Caco-2 (cell line): ENCODE measurements around the gene ZNF414. TPM values are rescaled to one million over a fixed set of nuclear protein-coding genes. Genes with fewer than 3 reads are reported as not detected.
A peak's percentile ranks its signal among the peaks of the same experiment; 100 is the strongest.

Source experiments
- BruUV-seq: library from RNA; stranded (reverse); fragments of 400-500 nt; replicated peaks from 2 replicates; lab custom pipeline; 2021; lab: Mats Ljungman, UMichigan
- CTCF ChIA-PET: fragments of 300-600 bp; sonication (Branson Sonifier 250); formaldehyde crosslinking; loops from one replicate; lab custom pipeline; 2022; ENCODE audit warnings: antibody characterized with exemption; lab: Charles Lee
- POLR2A ChIA-PET: fragments of 300-600 bp; sonication (Branson Sonifier 250); formaldehyde crosslinking; loops from one replicate; lab custom pipeline; 2022; ENCODE audit warnings: antibody characterized with exemption; lab: Charles Lee
- DNase-seq, 2 experiments: peaks; one replicate each; pipeline versions ENCODE4 v3.0.0 to v3.0.0-alpha.2; 2020 to 2022
- H3K27me3 ChIP-seq: replicated peaks from 2 replicates; pipeline ENCODE4 v1.6.0; 2011; ENCODE audit warnings: low read length; ENCODE audit not compliant: control insufficient read depth, insufficient read depth
- H3K36me3 ChIP-seq: 2 replicates; pipeline ENCODE4 v1.5.1; 2011; ENCODE audit warnings: low read length; ENCODE audit not compliant: control insufficient read depth, insufficient read depth
- H3K4me1 ChIP-seq: fragments of 250-450 bp; sonication (Bioruptor Pico); 2 replicates; pipeline ENCODE4 v1.5.1; 2020; ENCODE audit warnings: mild to moderate bottlenecking
- H3K4me3 ChIP-seq: 2 replicates; pipeline ENCODE4 v1.5.1; 2011; ENCODE audit warnings: low read depth, mild to moderate bottlenecking, control low read depth, low read length
- H3K9me3 ChIP-seq: fragments of 250-450 bp; sonication (Bioruptor Pico); 2 replicates; pipeline ENCODE4 v1.5.1; 2020; ENCODE audit warnings: mild to moderate bottlenecking, moderate library complexity
- H3K27ac Mint-ChIP-seq: one replicate; pipeline ENCODE4 v1.8.0; 2022; ENCODE audit warnings: mixed read lengths; ENCODE audit not compliant: unreplicated experiment
- H3K27me3 Mint-ChIP-seq: one replicate; pipeline ENCODE4 v1.8.0; 2022; ENCODE audit warnings: mixed read lengths; ENCODE audit not compliant: insufficient read depth, unreplicated experiment
- H3K36me3 Mint-ChIP-seq: one replicate; pipeline ENCODE4 v1.8.0; 2022; ENCODE audit warnings: mild to moderate bottlenecking, mixed read lengths; ENCODE audit not compliant: insufficient read depth, unreplicated experiment
- H3K4me1 Mint-ChIP-seq: one replicate; pipeline ENCODE4 v1.8.0; 2022; ENCODE audit warnings: low read depth, mixed read lengths; ENCODE audit not compliant: unreplicated experiment
- H3K4me3 Mint-ChIP-seq: one replicate; pipeline ENCODE4 v1.8.0; 2022; ENCODE audit warnings: mild to moderate bottlenecking, moderate library complexity, mixed read lengths; ENCODE audit not compliant: unreplicated experiment
- H3K9me3 Mint-ChIP-seq: one replicate; pipeline ENCODE4 v1.8.0; 2022; ENCODE audit warnings: mixed read lengths; ENCODE audit not compliant: unreplicated experiment
- CTCF ChIP-seq, 2 experiments: fragments of 200-600 bp in 1 of 2; IDR thresholded peaks; 1 replicate in 1 of 2; 2 replicates in 1 of 2; pipeline versions ENCODE4 v1.5.1 to v1.8.0; 2011 to 2022; ENCODE audit warnings: antibody characterized with exemption in 1 of 2, control low read depth in 1 of 2, inconsistent platforms in 1 of 2, low read depth in 1 of 2, low read length in 1 of 2, mild to moderate bottlenecking in 1 of 2, moderate library complexity in 1 of 2; ENCODE audit not compliant: insufficient read depth in 1 of 2, severe bottlenecking in 1 of 2, unreplicated experiment in 1 of 2
- intact Hi-C: fragments of 100-400 bp; cut with micrococcal nuclease; formaldehyde crosslinking; loops from one replicate; pipeline ENCODE4 v1.10.0; 2022; ENCODE audit not compliant: unreplicated experiment
- total RNA-seq: library from RNA; stranded (reverse); gene quantifications from 2 replicates; pipeline ENCODE4 v1.2.3, GENCODE V29; 2022

The ZNF414 gene
- total RNA-seq, 1 experiment from 2014 or later: 25.0 TPM

- Histone ChIP-seq H3K36me3 (peaks cover 4% of the 10 kb centered on the region), H3K4me1 (no peaks in the 10 kb centered on the region), H3K9me3 (no peaks in the 10 kb centered on the region), H3K4me3 (no peak overlapping the region), H3K27me3 (no peaks in the 10 kb centered on the region)
- Mint-ChIP-seq H3K4me3 (no peak overlapping the region), H3K27me3 (no peaks in the 10 kb centered on the region), H3K9me3 (no peaks in the 10 kb centered on the region), H3K4me1 (peaks cover 8% of the 10 kb centered on the region), H3K36me3 (peaks cover 90% of the 10 kb centered on the region), H3K27ac (peak overlapping the region; percentile 71)
- TF ChIP-seq CTCF (IDR thresholded peaks at IDR 0.05; ENCODE audit: insufficient read depth in 1 of 2, low read depth in 1 of 2, low read length in 1 of 2, severe bottlenecking in 1 of 2, unreplicated experiment in 1 of 2): no peak
- POLR2A ChIA-PET: no interaction called here
- DNase-seq: no peak
- BruUV-seq: no TSS peak
- intact Hi-C loops: no loop called here
- CTCF ChIA-PET: no interaction called here
Observed at GRCh38 chr19:8481201-8481600, 32.8 kb downstream of the ZNF414 start.

GRCh38 chr19:8478598-8478997 is 35.4 kb downstream of the ZNF414 start:
- Histone ChIP-seq H3K4me3 (no peak overlapping the region), H3K4me1 (no peaks in the 10 kb centered on the region), H3K36me3 (peaks cover 6% of the 10 kb centered on the region), H3K27me3 (no peaks in the 10 kb centered on the region), H3K9me3 (no peaks in the 10 kb centered on the region)
- no peaks in the 10 kb centered on the region for H3K27me3 Mint-ChIP-seq
- POLR2A ChIA-PET: interaction anchor here (0.6 kb wide), 1 partner anchor 8 kb away, joined by 6 read pairs; no protein-coding TSS in a partner anchor
- DNase-seq: no peak
- H3K4me3 Mint-ChIP-seq: no peak overlapping the region
- intact Hi-C loops: no loop called here
- no TSS peak for BruUV-seq
- no peak for TF ChIP-seq CTCF (IDR thresholded peaks at IDR 0.05; ENCODE audit: insufficient read depth in 1 of 2, low read depth in 1 of 2, low read length in 1 of 2, severe bottlenecking in 1 of 2, unreplicated experiment in 1 of 2)
- no peak overlapping the region for H3K27ac Mint-ChIP-seq
- no peaks in the 10 kb centered on the region for H3K9me3 Mint-ChIP-seq
- peaks cover 89% of the 10 kb centered on the region for H3K36me3 Mint-ChIP-seq
- CTCF ChIA-PET: no interaction called here
- peaks cover 8% of the 10 kb centered on the region for H3K4me1 Mint-ChIP-seq

GRCh38 chr19:8477889-8478288 is 36.1 kb downstream of the ZNF414 start:
- CTCF ChIA-PET: no interaction called here
- H3K36me3 ChIP-seq: peaks cover 7% of the 10 kb centered on the region

More at GRCh38 chr19:8477889-8478288, 36.1 kb downstream of the ZNF414 start:
- no peak for TF ChIP-seq CTCF (IDR thresholded peaks at IDR 0.05; ENCODE audit: insufficient read depth in 1 of 2, low read depth in 1 of 2, low read length in 1 of 2, severe bottlenecking in 1 of 2, unreplicated experiment in 1 of 2)
- no peaks in the 10 kb centered on the region for H3K27me3 ChIP-seq
- Mint-ChIP-seq H3K4me1 (peaks cover 8% of the 10 kb centered on the region), H3K9me3 (no peaks in the 10 kb centered on the region), H3K27ac (no peak overlapping the region), H3K4me3 (no peak overlapping the region), H3K27me3 (no peaks in the 10 kb centered on the region), H3K36me3 (peaks cover 89% of the 10 kb centered on the region)
- DNase-seq: no peak
- POLR2A ChIA-PET: no interaction called here
- intact Hi-C loops: no loop called here
- H3K9me3 ChIP-seq: no peaks in the 10 kb centered on the region
- H3K4me3 ChIP-seq: no peak overlapping the region
- no peaks in the 10 kb centered on the region for H3K4me1 ChIP-seq
- no TSS peak for BruUV-seq
